Medulla oblongata (tissue), 1 donor: ENCODE measurements around the gene SRPX2.

Source experiments
- DNase-seq: peaks from one replicate; pipeline ENCODE4 v3.0.0-alpha.2; 2015; ENCODE audit errors: extremely low spot score

Gene SRPX2

DNA sequence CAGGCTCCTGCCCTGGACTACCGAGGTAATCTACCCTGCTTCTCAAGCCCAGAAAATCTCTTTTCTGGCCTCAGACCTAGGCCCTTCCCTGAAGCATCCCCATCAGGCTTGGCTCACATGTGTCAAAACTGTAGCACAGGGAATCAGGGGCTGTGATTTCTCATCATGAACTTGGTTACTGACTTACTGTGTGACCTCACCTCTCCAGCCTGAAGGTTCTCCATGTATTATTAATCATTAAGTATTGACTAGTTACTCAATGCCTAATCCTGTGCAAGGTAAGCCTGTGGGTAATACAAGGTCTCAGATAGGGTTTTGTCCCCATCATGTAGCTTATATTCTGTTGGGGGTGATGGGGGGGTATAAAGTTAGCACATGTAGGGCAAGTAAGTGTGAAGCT is 6.8 kb downstream of the SRPX2 start:
- DNase-seq, result no peak

DNA sequence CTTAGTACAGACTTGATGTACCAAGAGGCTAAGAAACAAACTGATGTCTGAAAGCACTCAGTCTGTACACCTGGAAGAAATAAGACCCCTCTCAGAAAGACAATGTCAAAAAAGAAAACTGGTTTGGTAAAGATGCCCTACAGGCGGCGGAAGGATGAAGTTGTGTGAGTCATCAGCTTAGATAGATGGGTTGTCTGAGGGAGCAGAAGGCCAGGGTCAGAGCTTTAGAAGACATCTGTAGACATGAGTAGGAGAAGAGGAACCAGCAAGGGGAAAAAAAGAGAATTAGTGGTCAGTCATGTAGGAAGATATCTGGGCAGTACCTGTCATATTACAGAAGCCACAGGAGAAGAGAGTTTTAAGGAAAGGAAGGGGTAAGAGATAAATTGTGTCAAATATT is 8.3 kb downstream of the SRPX2 start:
- DNase-seq, result no peak

DNA sequence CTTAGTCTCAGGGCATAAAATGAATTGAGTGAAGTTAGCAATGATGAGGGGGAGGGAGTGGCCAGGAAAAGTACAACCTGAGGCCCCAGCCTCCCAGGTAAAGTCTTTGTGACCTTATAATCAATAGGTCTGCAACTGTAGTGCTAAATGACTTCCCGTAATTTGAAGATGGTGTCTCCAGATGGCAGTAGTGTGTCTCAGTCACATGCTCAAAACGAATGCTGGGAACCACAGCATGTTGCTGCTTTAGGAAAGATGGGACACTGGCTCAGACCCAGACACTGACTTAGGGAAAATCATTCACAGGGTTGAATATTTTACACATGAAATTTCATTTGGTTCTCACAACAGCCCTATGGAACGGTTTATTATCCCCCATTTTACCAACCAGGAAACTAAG is 10.3 kb downstream of the SRPX2 start:
- no peak for DNase-seq

DNA sequence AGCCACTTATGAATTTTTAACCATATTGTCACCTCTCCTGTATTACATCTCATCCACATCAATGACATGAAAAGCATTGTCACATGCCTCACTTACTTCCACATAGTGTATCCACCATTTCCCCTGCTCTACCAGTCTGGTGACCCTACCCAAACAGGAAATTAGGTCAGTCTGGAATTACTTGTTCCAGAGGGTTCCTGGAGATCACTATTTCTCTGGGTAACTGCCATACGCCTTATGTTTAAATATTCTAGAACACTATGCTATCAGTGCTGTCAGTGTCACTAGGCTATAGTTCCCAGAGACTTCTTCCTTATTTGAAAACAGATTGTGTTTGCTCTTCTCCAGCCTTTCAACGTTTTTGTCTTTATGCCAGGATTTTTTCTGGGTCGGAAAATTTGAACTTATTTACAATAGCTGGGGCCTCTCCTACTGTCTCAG is 15.0 kb downstream of the SRPX2 start:
- DNase-seq, result no peak

DNA sequence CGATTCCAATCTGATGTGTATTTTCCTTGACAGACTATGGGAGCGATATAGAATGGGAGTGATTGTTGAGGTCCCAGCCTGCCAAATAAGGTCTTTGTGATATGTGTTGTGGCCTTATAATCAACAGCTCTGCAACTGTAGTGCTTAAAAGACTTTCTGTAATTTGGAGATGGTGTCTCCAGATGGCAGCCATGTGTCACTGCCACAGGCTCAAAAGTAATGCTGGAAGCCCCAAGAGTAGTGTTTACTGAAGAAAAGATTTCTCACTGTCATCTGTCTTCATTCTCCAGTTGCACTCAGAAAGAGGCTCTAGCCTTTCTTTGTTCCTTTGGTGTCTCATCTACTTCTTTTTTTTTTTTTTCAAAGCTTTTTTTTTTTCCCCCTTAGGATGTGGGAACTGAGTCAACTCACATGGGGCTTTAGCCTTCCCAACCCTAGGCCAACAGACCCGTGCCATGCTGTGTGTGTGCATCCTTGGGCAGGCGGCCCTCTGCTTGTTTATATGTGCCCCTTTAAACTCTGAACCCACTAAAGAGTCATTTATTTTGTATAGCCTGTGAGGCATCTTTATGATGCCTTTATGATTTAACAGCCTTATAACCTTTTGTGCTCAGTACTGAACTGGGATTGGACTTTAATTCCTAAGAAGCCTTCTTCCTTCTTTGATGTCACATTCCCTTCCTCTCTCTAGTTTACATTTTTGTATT is 15.6 kb downstream of the SRPX2 start:
- no peak for DNase-seq

GRCh38 chrX:100662170-100662569 is 18.2 kb downstream of the SRPX2 start:
- DNase-seq, result no peak

DNA sequence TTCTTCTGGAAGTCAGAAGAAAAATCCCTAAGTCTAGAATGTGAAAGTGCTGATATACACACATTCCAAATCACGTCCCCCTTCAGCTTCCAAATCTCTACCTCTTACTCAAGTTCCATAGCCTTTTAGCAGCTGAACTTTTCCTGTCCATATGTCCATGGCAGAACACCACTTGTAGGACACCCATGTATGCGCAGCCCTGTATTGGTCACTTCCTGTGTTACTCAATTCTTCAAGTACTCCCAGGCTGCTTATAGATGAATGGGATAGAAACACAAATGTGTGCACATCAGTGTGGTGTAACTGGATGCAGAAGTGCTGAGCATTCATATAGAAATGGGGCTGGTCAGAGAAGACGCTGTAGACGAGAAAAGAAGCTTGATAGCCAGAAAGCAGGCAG is 18.8 kb downstream of the SRPX2 start:
- DNase-seq, result no peak

- DNase-seq, result no peak
Measured at GRCh38 chrX:100663642-100664041, 19.6 kb downstream of the SRPX2 start.

- DNase-seq, result no peak
Measured at GRCh38 chrX:100672966-100673365, 29.0 kb downstream of the SRPX2 start.

- no peak for DNase-seq
Measured at GRCh38 chrX:100673397-100673953, 29.5 kb downstream of the SRPX2 start.

DNA sequence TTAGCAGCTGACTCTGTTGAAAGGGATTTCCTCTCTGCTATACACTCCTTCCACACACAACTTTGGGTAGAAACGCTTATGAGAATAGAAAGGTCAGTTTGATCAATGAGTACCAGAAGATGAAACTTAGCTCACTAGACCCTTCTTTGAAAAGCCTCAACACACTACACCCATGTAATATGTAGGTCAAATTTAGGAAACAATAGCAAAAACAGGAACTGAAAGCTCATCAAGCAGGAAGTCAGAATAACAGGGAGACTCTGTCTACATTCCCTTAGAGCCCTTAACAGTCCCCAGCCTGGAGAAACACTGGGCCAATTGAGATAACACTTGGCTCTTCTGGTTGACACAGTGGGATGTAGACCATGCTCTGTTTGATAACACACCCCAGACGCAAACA is 30.7 kb downstream of the SRPX2 start:
- DNase-seq, result peak; percentile 3

GRCh38 chrX:100677611-100678181 is 33.7 kb downstream of the SRPX2 start:
- peak; percentile 5 for DNase-seq

DNA sequence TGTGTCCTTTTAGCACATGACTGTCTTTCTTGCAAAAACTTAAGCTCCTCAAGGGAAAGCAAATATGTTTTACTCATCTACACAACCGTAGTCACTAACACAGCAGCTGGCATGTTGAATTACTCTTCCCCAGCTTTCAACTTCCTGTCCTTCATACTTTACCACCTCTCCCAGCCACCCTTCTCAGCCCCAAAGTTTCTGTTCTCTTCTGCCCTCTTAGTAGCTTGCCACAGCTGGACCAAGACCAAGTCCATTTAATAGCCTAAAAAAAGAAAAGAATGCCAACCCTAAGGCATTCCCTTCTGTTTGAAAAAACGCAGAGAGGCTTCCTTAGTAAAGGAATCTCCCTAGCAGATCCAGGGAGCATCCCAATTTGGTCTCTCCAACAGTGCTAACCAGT is 36.8 kb downstream of the SRPX2 start:
- DNase-seq, result peak; percentile 8

DNA sequence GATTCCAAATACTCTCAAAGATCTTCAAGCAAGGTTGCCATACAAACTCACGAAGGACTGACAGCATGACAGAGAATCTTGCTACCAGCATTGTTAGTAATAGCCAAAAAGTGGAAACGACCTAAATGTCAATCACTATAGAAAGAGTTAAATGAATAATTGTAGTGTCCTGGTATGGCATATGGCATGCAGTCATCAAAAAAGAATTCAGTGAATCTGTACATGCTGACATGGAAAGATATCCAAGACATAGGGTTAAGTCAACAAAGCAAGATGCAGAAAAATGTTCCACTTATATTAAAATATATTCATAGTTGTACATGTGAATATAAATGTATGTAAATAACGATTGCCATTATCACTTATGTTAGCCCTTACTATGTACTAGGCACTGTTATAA is 37.6 kb downstream of the SRPX2 start:
- no peak for DNase-seq

- DNase-seq, result no peak
Measured at GRCh38 chrX:100682939-100683338, 38.9 kb downstream of the SRPX2 start.

DNA sequence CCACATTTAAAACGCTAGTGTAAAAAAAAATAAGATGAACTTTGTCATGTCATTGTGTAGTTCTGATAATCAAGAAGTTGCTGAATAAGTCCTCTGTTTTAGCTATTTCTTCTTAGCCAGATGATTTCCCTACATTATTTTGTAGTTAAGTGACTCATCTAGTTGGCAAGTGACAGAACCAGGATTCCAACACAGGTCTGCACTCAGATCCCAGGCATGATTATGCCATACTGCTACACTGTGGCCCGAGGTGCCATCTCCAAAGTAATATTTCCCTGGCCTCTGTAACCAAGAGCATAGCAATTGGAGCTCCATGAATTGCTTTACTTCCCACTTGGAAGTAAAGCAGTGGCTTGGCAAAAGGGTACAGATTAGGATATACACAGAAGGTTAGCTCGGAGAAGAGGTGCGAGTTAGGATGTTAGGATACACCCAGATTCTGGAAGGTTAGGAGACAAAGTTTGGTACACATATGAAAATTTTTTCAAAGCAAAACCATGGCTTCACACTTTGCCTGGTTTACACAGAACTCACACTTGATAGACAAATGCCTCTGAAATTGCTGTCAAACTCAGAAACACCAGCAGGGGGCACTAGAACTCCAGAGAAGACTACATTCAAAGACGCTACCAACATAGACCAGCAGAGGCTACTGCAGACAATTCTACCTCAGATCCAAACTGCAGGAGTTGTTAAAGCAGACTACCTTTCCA is 41.4 kb downstream of the SRPX2 start:
- peak; percentile 83 for DNase-seq

DNA sequence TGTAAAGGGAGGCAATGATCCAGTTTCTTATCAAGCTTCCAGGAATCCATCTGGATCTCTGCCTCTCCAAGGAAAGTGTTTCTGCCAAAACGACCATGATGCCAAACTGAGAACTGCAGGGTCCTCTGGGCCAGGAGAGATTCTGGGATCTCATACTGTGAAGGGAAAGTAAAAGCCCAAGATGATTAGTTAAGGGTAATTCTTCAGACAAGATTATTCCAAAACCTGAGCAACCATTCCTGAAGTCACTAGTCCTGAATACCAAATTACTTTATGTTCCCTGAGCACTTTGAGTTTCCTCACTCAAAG is 42.0 kb downstream of the SRPX2 start:
- DNase-seq, result no peak

- no peak for DNase-seq
Measured at GRCh38 chrX:100687128-100687527, 43.1 kb downstream of the SRPX2 start.

DNA sequence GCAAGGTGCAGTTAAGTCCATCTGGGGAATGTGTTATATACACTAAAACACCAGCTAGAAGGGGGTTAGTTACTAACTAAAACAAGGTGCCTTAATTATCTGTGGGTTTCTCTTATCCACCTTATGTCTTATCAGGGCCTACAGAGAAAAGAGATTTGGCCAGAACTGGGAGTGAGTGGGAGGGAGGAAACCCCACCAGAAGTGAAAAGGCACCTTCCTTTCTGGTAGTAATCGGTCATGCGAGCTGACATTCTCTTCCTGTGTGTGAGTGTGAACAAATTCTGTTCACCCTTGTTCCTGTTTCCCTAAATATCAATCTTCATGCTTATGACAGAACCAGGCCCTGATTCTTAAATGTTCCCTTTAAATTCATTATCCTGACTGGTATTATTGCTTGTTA is 43.5 kb downstream of the SRPX2 start:
- DNase-seq, result no peak

- DNase-seq, result no peak
Measured at GRCh38 chrX:100695302-100695701, 51.3 kb downstream of the SRPX2 start.

GRCh38 chrX:100695991-100696390 is 52.0 kb downstream of the SRPX2 start:
- no peak for DNase-seq

- DNase-seq, result no peak
Measured at GRCh38 chrX:100696699-100697351, 52.8 kb downstream of the SRPX2 start.

GRCh38 chrX:100698551-100698950 is 54.6 kb downstream of the SRPX2 start:
- DNase-seq, result no peak
